KBM-7 (cell line): ENCODE results near the gene ZC3H7A.
"Not testable (repeated sequence)": the region's sequence is repeated elsewhere in the genome, so short reads cannot be mapped to it uniquely, and the experiment has no call there.

Experiments used
- DNase-seq: peaks from one replicate; pipeline ENCODE4 v3.0.0-alpha.2; 2015
- in situ Hi-C: fragments of 300-500 bp; cut with MboI; formaldehyde crosslinking; loops from 2 replicates; pipeline ENCODE4 v1.14.3; 2020; ENCODE audit warnings: low sequenced_read_pairs, low pct_unique_long_range_greater_than_20kb, mixed read lengths

Gene ZC3H7A

GRCh38 chr16:11797166-11797956 lies at the start of gene ZC3H7A:
TSS of gene ZC3H7A (minus strand) at chr16:11797258. CDS start at chr16:11782354, 14,904 bp downstream.
- in situ Hi-C loops, result no loop called here
- DNase-seq, result peak; percentile 97

GRCh38 chr16:11844499-11844898 lies 47.4 kb upstream of the ZC3H7A start:
- in situ Hi-C loops, result no loop called here
- DNase-seq, result no peak

- no peak for DNase-seq
- in situ Hi-C loops, result no loop called here
These were observed 46.8 kb upstream of the ZC3H7A start for GRCh38 chr16:11843861-11844260.

- no peak for DNase-seq
- in situ Hi-C loops, result no loop called here
These were observed 46.1 kb upstream of the ZC3H7A start for GRCh38 chr16:11843206-11843605.

GRCh38 chr16:11841026-11841425 lies 44.0 kb upstream of the ZC3H7A start:
- in situ Hi-C loops, result no loop called here
- no peak for DNase-seq

GRCh38 chr16:11836650-11837244 lies 39.7 kb upstream of the ZC3H7A start:
- in situ Hi-C loops, result no loop called here
- no peak for DNase-seq

- in situ Hi-C loops, result no loop called here
These were observed 39.0 kb upstream of the ZC3H7A start for GRCh38 chr16:11835891-11836649.

GRCh38 chr16:11835309-11835708 lies 38.3 kb upstream of the ZC3H7A start:
- in situ Hi-C loops, result no loop called here
- DNase-seq, result no peak

More at GRCh38 chr16:11835891-11836649, 39.0 kb upstream of the ZC3H7A start:
- DNase-seq, result no peak

- DNase-seq, result no peak
- in situ Hi-C loops, result no loop called here
These were observed 37.1 kb upstream of the ZC3H7A start for GRCh38 chr16:11833951-11834695.

- no peak for DNase-seq
- in situ Hi-C loops, result no loop called here
These were observed 31.6 kb upstream of the ZC3H7A start for GRCh38 chr16:11828696-11829095.

GRCh38 chr16:11825520-11826165 lies 28.6 kb upstream of the ZC3H7A start:
- in situ Hi-C loops, result not testable (repeated sequence)

GRCh38 chr16:11824362-11824761 lies 27.3 kb upstream of the ZC3H7A start:
- DNase-seq, result peak; percentile 69
- in situ Hi-C loops, result loop anchor here (25.0 kb wide), 1 partner anchor 412 kb away; no protein-coding TSS in a partner anchor

More at GRCh38 chr16:11825520-11826165, 28.6 kb upstream of the ZC3H7A start:
- DNase-seq, result not testable (repeated sequence)

- in situ Hi-C loops, result loop anchor here (25.0 kb wide), 1 partner anchor 411 kb away; no protein-coding TSS in a partner anchor
- not testable (repeated sequence) for DNase-seq
These were observed 26.6 kb upstream of the ZC3H7A start for GRCh38 chr16:11823645-11824044.

GRCh38 chr16:11819798-11820197 lies 22.7 kb upstream of the ZC3H7A start:
- peak; percentile 80 for DNase-seq
- in situ Hi-C loops, result loop anchor here (25.0 kb wide), 1 partner anchor 407 kb away; no protein-coding TSS in a partner anchor

GRCh38 chr16:11818970-11819369 lies 21.9 kb upstream of the ZC3H7A start:
- not testable (repeated sequence) for DNase-seq
- in situ Hi-C loops, result loop anchor here (25.0 kb wide), 1 partner anchor 407 kb away; no protein-coding TSS in a partner anchor

GRCh38 chr16:11816123-11816522 lies 19.1 kb upstream of the ZC3H7A start:
- in situ Hi-C loops, result loop anchor here (25.0 kb wide), 1 partner anchor 404 kb away; no protein-coding TSS in a partner anchor
- no peak for DNase-seq

GRCh38 chr16:11814800-11815199 lies 17.7 kb upstream of the ZC3H7A start:
- in situ Hi-C loops, result loop anchor here (25.0 kb wide), 1 partner anchor 402 kb away; no protein-coding TSS in a partner anchor
- peak; percentile 57 for DNase-seq

- no peak for DNase-seq
- in situ Hi-C loops, result loop anchor here (25.0 kb wide), 1 partner anchor 394 kb away; no protein-coding TSS in a partner anchor
These were observed 9.7 kb upstream of the ZC3H7A start for GRCh38 chr16:11806721-11807120.
